Activated CD4-positive, alpha-beta memory T cell treated with anti-CD3 and anti-CD28 coated beads for 36 hours (primary cell): ENCODE results near the gene PHF21A. TPM values are rescaled to one million over a fixed set of nuclear protein-coding genes. Genes with fewer than 3 reads are reported as not detected.

Experiments
- CTCF ChIA-PET: fragments of 350-600 bp; sonication (Branson Sonifier 250); formaldehyde crosslinking; loops from one replicate; lab custom pipeline; 2021; ENCODE audit warnings: antibody characterized with exemption, inconsistent platforms; lab: Charles Lee
- POLR2A ChIA-PET: fragments of 350-600 bp; sonication (Branson Sonifier 250); formaldehyde crosslinking; loops from one replicate; lab custom pipeline; 2021; ENCODE audit warnings: antibody characterized with exemption; lab: Charles Lee
- DNase-seq: peaks from one replicate; pipeline ENCODE4 v3.0.0-alpha.2; 2020
- H3K27ac Mint-ChIP-seq: one replicate; pipeline ENCODE4 v1.8.0; 2021; ENCODE audit warnings: mixed read lengths
- H3K27me3 Mint-ChIP-seq: one replicate; pipeline ENCODE4 v1.8.0; 2021; ENCODE audit warnings: mixed read lengths
- H3K36me3 Mint-ChIP-seq: one replicate; pipeline ENCODE4 v1.8.0; 2021; ENCODE audit warnings: mixed read lengths
- H3K4me1 Mint-ChIP-seq: one replicate; pipeline ENCODE4 v1.8.0; 2021; ENCODE audit warnings: low read depth, mixed read lengths
- H3K4me3 Mint-ChIP-seq: one replicate; pipeline ENCODE4 v1.8.0; 2021; ENCODE audit warnings: mild to moderate bottlenecking, mixed read lengths
- H3K9me3 Mint-ChIP-seq: one replicate; pipeline ENCODE4 v1.8.0; 2021; ENCODE audit warnings: mixed read lengths
- intact Hi-C: fragments of 100-400 bp; cut with micrococcal nuclease; formaldehyde crosslinking; loops from one replicate; pipeline ENCODE4 v1.15.1; 2023
- total RNA-seq, 2 experiments: library from RNA; stranded (reverse); gene quantifications; one replicate each; pipeline ENCODE4 v1.2.3, GENCODE V29; 2021

PHF21A gene
- 10 to 100 TPM; 38.0 to 40.0 TPM for total RNA-seq

- ChIA-PET POLR2A (interaction anchor here (0.5 to 0.8 kb wide), 2 partner anchors 122 to 138 kb away, joined by 3 to 5 read pairs; no protein-coding TSS in a partner anchor), CTCF (interaction anchor here (1.2 kb wide), 1 partner anchor 117 kb away, joined by 5 read pairs; no protein-coding TSS in a partner anchor)
- Mint-ChIP-seq H3K9me3 (no peaks in the 10 kb centered on the region), H3K27me3 (no peaks in the 10 kb centered on the region), H3K27ac (peak within 1 kb of the TSS; percentile 94), H3K36me3 (peaks cover 7% of the 10 kb centered on the region), H3K4me1 (peaks cover 36% of the 10 kb centered on the region), H3K4me3 (peak within 1 kb of the TSS; percentile 88)
- intact Hi-C loops: loop anchor here (2.0 to 10.0 kb wide), 5 partner anchors 117 to 1557 kb away; partner anchors contain the start of genes CD82, CRY2, DGKZ and PEX16
- peak; percentile 93 for DNase-seq
Observed at GRCh38 chr11:46121301-46121723, at the start of gene PHF21A. Gene PHF21A (minus strand): TSS chr11:46121454. CDS start chr11:46084219, 37,235 bp downstream.

- DNase-seq: no peak
- CTCF ChIA-PET: no interaction called here
- Mint-ChIP-seq H3K27me3 (peaks cover 21% of the 10 kb centered on the region), H3K9me3 (no peaks in the 10 kb centered on the region), H3K27ac (no peak overlapping the region), H3K4me1 (no peaks in the 10 kb centered on the region), H3K36me3 (no peaks in the 10 kb centered on the region), H3K4me3 (no peak overlapping the region)
- POLR2A ChIA-PET: no interaction called here
- intact Hi-C loops: no loop called here
Observed at GRCh38 chr11:46170797-46171196, 49.5 kb upstream of the PHF21A start.

- H3K4me3 Mint-ChIP-seq: no peak overlapping the region
- no peaks in the 10 kb centered on the region for H3K4me1 Mint-ChIP-seq
- H3K27me3 Mint-ChIP-seq: peaks cover 24% of the 10 kb centered on the region
- intact Hi-C loops: no loop called here
- CTCF ChIA-PET: no interaction called here
- H3K36me3 Mint-ChIP-seq: no peaks in the 10 kb centered on the region
- peak; percentile 31 for DNase-seq
- no peak overlapping the region for H3K27ac Mint-ChIP-seq
- H3K9me3 Mint-ChIP-seq: no peaks in the 10 kb centered on the region
- POLR2A ChIA-PET: no interaction called here
Observed at GRCh38 chr11:46162700-46163099, 41.4 kb upstream of the PHF21A start.

- no peaks in the 10 kb centered on the region for H3K9me3 Mint-ChIP-seq
- no peaks in the 10 kb centered on the region for H3K4me1 Mint-ChIP-seq
- intact Hi-C loops: no loop called here
- ChIA-PET POLR2A (no interaction called here), CTCF (interaction anchor here (2.2 kb wide), 1 partner anchor 197 kb away, joined by 5 read pairs; no protein-coding TSS in a partner anchor)
- H3K27me3 Mint-ChIP-seq: peaks cover 21% of the 10 kb centered on the region
- H3K27ac Mint-ChIP-seq: no peak overlapping the region
- H3K36me3 Mint-ChIP-seq: no peaks in the 10 kb centered on the region
- no peak overlapping the region for H3K4me3 Mint-ChIP-seq
- DNase-seq: no peak
Observed at GRCh38 chr11:46161201-46161600, 39.9 kb upstream of the PHF21A start.

- H3K36me3 Mint-ChIP-seq: no peaks in the 10 kb centered on the region
- H3K4me3 Mint-ChIP-seq: no peak overlapping the region
- intact Hi-C loops: no loop called here
- ChIA-PET CTCF (interaction anchor here (2.2 kb wide), 1 partner anchor 195 kb away, joined by 5 read pairs; no protein-coding TSS in a partner anchor), POLR2A (no interaction called here)
- no peak for DNase-seq
- H3K27ac Mint-ChIP-seq: no peak overlapping the region
- no peaks in the 10 kb centered on the region for H3K4me1 Mint-ChIP-seq
- no peaks in the 10 kb centered on the region for H3K9me3 Mint-ChIP-seq
- peaks cover 19% of the 10 kb centered on the region for H3K27me3 Mint-ChIP-seq
Observed at GRCh38 chr11:46160100-46160499, 38.8 kb upstream of the PHF21A start.

- H3K27me3 Mint-ChIP-seq: peaks cover 19% of the 10 kb centered on the region
- no peak for DNase-seq
- ChIA-PET POLR2A (no interaction called here), CTCF (no interaction called here)
- H3K27ac Mint-ChIP-seq: no peak overlapping the region
- H3K9me3 Mint-ChIP-seq: no peaks in the 10 kb centered on the region
- no peak overlapping the region for H3K4me3 Mint-ChIP-seq
- no peaks in the 10 kb centered on the region for H3K4me1 Mint-ChIP-seq
- intact Hi-C loops: no loop called here
- no peaks in the 10 kb centered on the region for H3K36me3 Mint-ChIP-seq
Observed at GRCh38 chr11:46159680-46160079, 38.4 kb upstream of the PHF21A start.

GRCh38 chr11:46149826-46150225 lies 28.6 kb upstream of the PHF21A start:
- Mint-ChIP-seq H3K4me1 (peaks cover 3% of the 10 kb centered on the region), H3K9me3 (no peaks in the 10 kb centered on the region), H3K27ac (no peak overlapping the region), H3K4me3 (no peak overlapping the region), H3K36me3 (no peaks in the 10 kb centered on the region), H3K27me3 (peaks cover 8% of the 10 kb centered on the region)
- ChIA-PET POLR2A (no interaction called here), CTCF (no interaction called here)
- peak; percentile 31 for DNase-seq
- intact Hi-C loops: no loop called here

- Mint-ChIP-seq H3K4me3 (no peak overlapping the region), H3K27me3 (peaks cover 8% of the 10 kb centered on the region), H3K9me3 (no peaks in the 10 kb centered on the region), H3K27ac (no peak overlapping the region), H3K36me3 (no peaks in the 10 kb centered on the region), H3K4me1 (peaks cover 3% of the 10 kb centered on the region)
- intact Hi-C loops: no loop called here
- POLR2A ChIA-PET: no interaction called here
- DNase-seq: no peak
- CTCF ChIA-PET: no interaction called here
Observed at GRCh38 chr11:46149342-46149741, 28.1 kb upstream of the PHF21A start.

GRCh38 chr11:46144741-46145140 lies 23.5 kb upstream of the PHF21A start:
- Mint-ChIP-seq H3K4me3 (no peak overlapping the region), H3K27ac (no peak overlapping the region), H3K4me1 (peaks cover 3% of the 10 kb centered on the region), H3K9me3 (no peaks in the 10 kb centered on the region), H3K36me3 (no peaks in the 10 kb centered on the region), H3K27me3 (peaks cover 8% of the 10 kb centered on the region)
- intact Hi-C loops: no loop called here
- CTCF ChIA-PET: no interaction called here
- DNase-seq: no peak
- POLR2A ChIA-PET: no interaction called here

GRCh38 chr11:46143049-46143806 lies 22.0 kb upstream of the PHF21A start:
- Mint-ChIP-seq H3K4me3 (no peak overlapping the region), H3K27me3 (peaks cover 5% of the 10 kb centered on the region), H3K4me1 (no peaks in the 10 kb centered on the region), H3K27ac (no peak overlapping the region), H3K36me3 (no peaks in the 10 kb centered on the region), H3K9me3 (no peaks in the 10 kb centered on the region)
- ChIA-PET POLR2A (interaction anchor here (0.6 kb wide), 1 partner anchor 218 kb away, joined by 3 read pairs; no protein-coding TSS in a partner anchor), CTCF (no interaction called here)
- intact Hi-C loops: no loop called here
- DNase-seq: no peak

- no peaks in the 10 kb centered on the region for H3K4me1 Mint-ChIP-seq
- peaks cover 5% of the 10 kb centered on the region for H3K27me3 Mint-ChIP-seq
- no peak for DNase-seq
- ChIA-PET CTCF (no interaction called here), POLR2A (no interaction called here)
- H3K4me3 Mint-ChIP-seq: no peak overlapping the region
- no peak overlapping the region for H3K27ac Mint-ChIP-seq
- no peaks in the 10 kb centered on the region for H3K9me3 Mint-ChIP-seq
- intact Hi-C loops: no loop called here
- no peaks in the 10 kb centered on the region for H3K36me3 Mint-ChIP-seq
Observed at GRCh38 chr11:46142561-46142960, 21.3 kb upstream of the PHF21A start.

- CTCF ChIA-PET: no interaction called here
- DNase-seq: no peak
- H3K36me3 Mint-ChIP-seq: no peaks in the 10 kb centered on the region
- no peaks in the 10 kb centered on the region for H3K4me1 Mint-ChIP-seq
- H3K27me3 Mint-ChIP-seq: peaks cover 5% of the 10 kb centered on the region
- no peak overlapping the region for H3K4me3 Mint-ChIP-seq
- H3K9me3 Mint-ChIP-seq: no peaks in the 10 kb centered on the region
- no peak overlapping the region for H3K27ac Mint-ChIP-seq
- POLR2A ChIA-PET: no interaction called here
- intact Hi-C loops: no loop called here
Observed at GRCh38 chr11:46141597-46141996, 20.3 kb upstream of the PHF21A start.
